ENCODE results near the gene LRP11. TPM values are rescaled to one million over a fixed set of nuclear protein-coding genes. Genes with fewer than 3 reads are reported as not detected.
A peak's percentile ranks its signal among the peaks of the same experiment; 100 is the strongest.
"Not testable (repeated sequence)": the region's sequence is repeated elsewhere in the genome, so short reads cannot be mapped to it uniquely, and the experiment has no call there.

The LRP11 gene
- polyA plus RNA-seq, 4 donors: 2.2 to 32.1 (median 19.7) TPM; not detected in 1

GRCh38 chr6:149859938-149860337 is 4.2 kb downstream of the LRP11 start:
- DNase-seq: no peak
- H3K27me3 ChIP-seq (ENCODE audit: control insufficient read depth in 3 of 3, insufficient read depth in 3 of 3, low read length in 3 of 3): no peaks in the 10 kb centered on the region
- H3K27ac ChIP-seq (ENCODE audit: low read depth in 1 of 3, low read length in 2 of 3): no peak overlapping the region
- no peak overlapping the region for H3K4me3 ChIP-seq (ENCODE audit: low read depth in 1 of 3, low read length in 3 of 3)
- no peak for FAIRE-seq
- H3K9me3 ChIP-seq (ENCODE audit: control insufficient read depth in 2 of 2, insufficient read depth in 1 of 2, low read depth in 1 of 2, low read length in 1 of 2): no peaks in the 10 kb centered on the region
- peaks cover 0 to 7% (median 0%) of the 10 kb centered on the region in 3 donors for H3K36me3 ChIP-seq (ENCODE audit: control insufficient read depth in 3 of 3, insufficient read depth in 2 of 3, low read depth in 1 of 3, low read length in 3 of 3)
- 81 to 91% (median 88%) methylated on average over 3 of the region's 3 CpGs for WGBS, 3 donors
- peaks cover 0 to 15% (median 9%) of the 10 kb centered on the region in 3 donors for H3K4me1 ChIP-seq (ENCODE audit: control insufficient read depth in 3 of 3, insufficient read depth in 2 of 3, low read depth in 1 of 3, low read length in 2 of 3)

GRCh38 chr6:149859368-149859767 is 4.8 kb downstream of the LRP11 start:
- FAIRE-seq (no peak), DNase-seq (peak in 1 of 2 donors; percentile 28)
- 73 to 85% (median 79%) methylated on average over 7 of the region's 7 CpGs for WGBS, 3 donors
- H3K4me1 ChIP-seq (ENCODE audit: control insufficient read depth in 3 of 3, insufficient read depth in 2 of 3, low read depth in 1 of 3, low read length in 2 of 3): peaks cover 0 to 9% (median 9%) of the 10 kb centered on the region in 3 donors
- no peaks in the 10 kb centered on the region for H3K27me3 ChIP-seq (ENCODE audit: control insufficient read depth in 3 of 3, insufficient read depth in 3 of 3, low read length in 3 of 3)
- no peak overlapping the region for H3K4me3 ChIP-seq (ENCODE audit: low read depth in 1 of 3, low read length in 3 of 3)
- peaks cover 0 to 10% (median 0%) of the 10 kb centered on the region in 3 donors for H3K36me3 ChIP-seq (ENCODE audit: control insufficient read depth in 3 of 3, insufficient read depth in 2 of 3, low read depth in 1 of 3, low read length in 3 of 3)
- H3K27ac ChIP-seq (ENCODE audit: low read depth in 1 of 3, low read length in 2 of 3): no peak overlapping the region
- no peaks in the 10 kb centered on the region for H3K9me3 ChIP-seq (ENCODE audit: control insufficient read depth in 2 of 2, insufficient read depth in 1 of 2, low read depth in 1 of 2, low read length in 1 of 2)

GRCh38 chr6:149857541-149857940 is 6.6 kb downstream of the LRP11 start:
- DNase-seq (no peak), FAIRE-seq (no peak)
- Histone ChIP-seq H3K9me3 (ENCODE audit: control insufficient read depth in 2 of 2, insufficient read depth in 1 of 2, low read depth in 1 of 2, low read length in 1 of 2) (no peaks in the 10 kb centered on the region), H3K4me3 (ENCODE audit: low read depth in 1 of 3, low read length in 3 of 3) (no peak overlapping the region), H3K4me1 (ENCODE audit: control insufficient read depth in 3 of 3, insufficient read depth in 2 of 3, low read depth in 1 of 3, low read length in 2 of 3) (peaks cover 0 to 9% (median 6%) of the 10 kb centered on the region in 3 donors), H3K36me3 (ENCODE audit: control insufficient read depth in 3 of 3, insufficient read depth in 2 of 3, low read depth in 1 of 3, low read length in 3 of 3) (peaks cover 0 to 13% (median 0%) of the 10 kb centered on the region in 3 donors), H3K27ac (ENCODE audit: low read depth in 1 of 3, low read length in 2 of 3) (no peak overlapping the region), H3K27me3 (ENCODE audit: control insufficient read depth in 3 of 3, insufficient read depth in 3 of 3, low read length in 3 of 3) (no peaks in the 10 kb centered on the region)
- WGBS, 3 donors: 62 to 82% (median 71%) methylated on average over 5 of the region's 5 CpGs

- Histone ChIP-seq H3K4me3 (ENCODE audit: low read depth in 1 of 3, low read length in 3 of 3) (no peak overlapping the region), H3K27me3 (ENCODE audit: control insufficient read depth in 3 of 3, insufficient read depth in 3 of 3, low read length in 3 of 3) (no peaks in the 10 kb centered on the region), H3K27ac (ENCODE audit: low read depth in 1 of 3, low read length in 2 of 3) (no peak overlapping the region), H3K36me3 (ENCODE audit: control insufficient read depth in 3 of 3, insufficient read depth in 2 of 3, low read depth in 1 of 3, low read length in 3 of 3) (peaks cover 0 to 13% (median 2%) of the 10 kb centered on the region in 3 donors), H3K9me3 (ENCODE audit: control insufficient read depth in 2 of 2, insufficient read depth in 1 of 2, low read depth in 1 of 2, low read length in 1 of 2) (no peaks in the 10 kb centered on the region), H3K4me1 (ENCODE audit: control insufficient read depth in 3 of 3, insufficient read depth in 2 of 3, low read depth in 1 of 3, low read length in 2 of 3) (peaks cover 0 to 7% (median 0%) of the 10 kb centered on the region in 3 donors)
- no peak for FAIRE-seq
- 75 to 90% (median 88%) methylated on average over 10 of the region's 10 CpGs for WGBS, 3 donors
- no peak for DNase-seq
Observed at GRCh38 chr6:149856256-149856994, 7.7 kb downstream of the LRP11 start.

- no peak overlapping the region for H3K4me3 ChIP-seq (ENCODE audit: low read depth in 1 of 3, low read length in 3 of 3)
- no peaks in the 10 kb centered on the region for H3K27me3 ChIP-seq (ENCODE audit: control insufficient read depth in 3 of 3, insufficient read depth in 3 of 3, low read length in 3 of 3)
- no peak for FAIRE-seq
- peaks cover 0 to 12% (median 3%) of the 10 kb centered on the region in 3 donors for H3K36me3 ChIP-seq (ENCODE audit: control insufficient read depth in 3 of 3, insufficient read depth in 2 of 3, low read depth in 1 of 3, low read length in 3 of 3)
- DNase-seq: no peak
- H3K9me3 ChIP-seq (ENCODE audit: control insufficient read depth in 2 of 2, insufficient read depth in 1 of 2, low read depth in 1 of 2, low read length in 1 of 2): no peaks in the 10 kb centered on the region
- peaks cover 0 to 4% (median 0%) of the 10 kb centered on the region in 3 donors for H3K4me1 ChIP-seq (ENCODE audit: control insufficient read depth in 3 of 3, insufficient read depth in 2 of 3, low read depth in 1 of 3, low read length in 2 of 3)
- no peak overlapping the region for H3K27ac ChIP-seq (ENCODE audit: low read depth in 1 of 3, low read length in 2 of 3)
- WGBS, 3 donors: 35 to 56% (median 47%) methylated on average over 2 of the region's 2 CpGs
Observed at GRCh38 chr6:149855741-149856140, 8.4 kb downstream of the LRP11 start.

GRCh38 chr6:149855040-149855654 is 9.0 kb downstream of the LRP11 start:
- H3K4me1 ChIP-seq (ENCODE audit: control insufficient read depth in 3 of 3, insufficient read depth in 2 of 3, low read depth in 1 of 3, low read length in 2 of 3): peaks cover 0 to 4% (median 0%) of the 10 kb centered on the region in 3 donors
- WGBS, 3 donors: 80 to 88% (median 80%) methylated on average over 5 of the region's 5 CpGs
- no peak for DNase-seq

GRCh38 chr6:149854532-149854931 is 9.6 kb downstream of the LRP11 start:
- peaks cover 0 to 11% (median 3%) of the 10 kb centered on the region in 3 donors for H3K36me3 ChIP-seq (ENCODE audit: control insufficient read depth in 3 of 3, insufficient read depth in 2 of 3, low read depth in 1 of 3, low read length in 3 of 3)
- no peak overlapping the region for H3K27ac ChIP-seq (ENCODE audit: low read depth in 1 of 3, low read length in 2 of 3)
- FAIRE-seq (no peak), DNase-seq (no peak)
- no peaks in the 10 kb centered on the region for H3K9me3 ChIP-seq (ENCODE audit: control insufficient read depth in 2 of 2, insufficient read depth in 1 of 2, low read depth in 1 of 2, low read length in 1 of 2)
- peaks cover 0 to 4% (median 0%) of the 10 kb centered on the region in 3 donors for H3K4me1 ChIP-seq (ENCODE audit: control insufficient read depth in 3 of 3, insufficient read depth in 2 of 3, low read depth in 1 of 3, low read length in 2 of 3)
- H3K27me3 ChIP-seq (ENCODE audit: control insufficient read depth in 3 of 3, insufficient read depth in 3 of 3, low read length in 3 of 3): no peaks in the 10 kb centered on the region
- WGBS, 3 donors: 73 to 74% (median 74%) methylated on average over 6 of the region's 6 CpGs
- H3K4me3 ChIP-seq (ENCODE audit: low read depth in 1 of 3, low read length in 3 of 3): no peak overlapping the region

More at GRCh38 chr6:149855040-149855654, 9.0 kb downstream of the LRP11 start:
- Histone ChIP-seq H3K36me3 (ENCODE audit: control insufficient read depth in 3 of 3, insufficient read depth in 2 of 3, low read depth in 1 of 3, low read length in 3 of 3) (peaks cover 0 to 9% (median 3%) of the 10 kb centered on the region in 3 donors), H3K4me3 (ENCODE audit: low read depth in 1 of 3, low read length in 3 of 3) (no peak overlapping the region), H3K9me3 (ENCODE audit: control insufficient read depth in 2 of 2, insufficient read depth in 1 of 2, low read depth in 1 of 2, low read length in 1 of 2) (no peaks in the 10 kb centered on the region), H3K27me3 (ENCODE audit: control insufficient read depth in 3 of 3, insufficient read depth in 3 of 3, low read length in 3 of 3) (no peaks in the 10 kb centered on the region), H3K27ac (ENCODE audit: low read depth in 1 of 3, low read length in 2 of 3) (no peak overlapping the region)
- no peak for FAIRE-seq

GRCh38 chr6:149854017-149854416 is 10.1 kb downstream of the LRP11 start:
- not testable (repeated sequence) for H3K4me1 ChIP-seq (ENCODE audit: control insufficient read depth in 3 of 3, insufficient read depth in 2 of 3, low read depth in 1 of 3, low read length in 2 of 3); H3K4me3 ChIP-seq (ENCODE audit: low read depth in 1 of 3, low read length in 3 of 3); H3K9me3 ChIP-seq (ENCODE audit: control insufficient read depth in 2 of 2, insufficient read depth in 1 of 2, low read depth in 1 of 2, low read length in 1 of 2); DNase-seq; H3K27me3 ChIP-seq (ENCODE audit: control insufficient read depth in 3 of 3, insufficient read depth in 3 of 3, low read length in 3 of 3); FAIRE-seq; H3K27ac ChIP-seq (ENCODE audit: low read depth in 1 of 3, low read length in 2 of 3)
- WGBS, 3 donors: 92 to 95% (median 93%) methylated on average over 4 of the region's 4 CpGs
- peaks cover 0 to 11% (median 3%) of the 10 kb centered on the region in 3 donors for H3K36me3 ChIP-seq (ENCODE audit: control insufficient read depth in 3 of 3, insufficient read depth in 2 of 3, low read depth in 1 of 3, low read length in 3 of 3)

All from small intestine (tissue), 7 donors.